Right lobe of liver (tissue), 4 donors: Measurements from ENCODE around the gene WDR5.

ENCODE experiments used
- CTCF ChIP-seq, 4 donors: fragments of 200-600 bp in 3 of 4; fragments of 450-650 bp in 1 of 4; IDR thresholded peaks; one replicate each; pipeline versions ENCODE4 v1.5.1 to v1.8.0; 2016 to 2022; ENCODE audit warnings: antibody characterized with exemption in 4 of 4, mild to moderate bottlenecking in 2 of 4
- POLR2A ChIP-seq: fragments of 450-650 bp; IDR thresholded peaks from one replicate; pipeline ENCODE4 v1.6.1; 2017; ENCODE audit warnings: antibody characterized with exemption, mild to moderate bottlenecking
- donor health status: DM: no; HTN: no; CAD: no.
- donor health status: DM: no; HTN: no; CAD: no.
- donor health status: DM: no; HTN: yes; CAD: no.

- TF ChIP-seq CTCF (IDR thresholded peaks at IDR 0.05) (no peak), POLR2A (no peak)
Observed at GRCh38 chr9:134204991-134205578, 69.2 kb downstream of the WDR5 start.
